HG02970 (cell line): ENCODE results near the gene P4HTM.

Source experiments
- ATAC-seq: cut with Tn5 transposase; IDR thresholded peaks from one replicate; pipeline ENCODE4 v1.9.1; 2021; ENCODE audit warnings: mild to moderate bottlenecking, moderate library complexity, moderate number of reproducible peaks; ENCODE audit not compliant: unreplicated experiment, low FRiP score

P4HTM gene

DNA sequence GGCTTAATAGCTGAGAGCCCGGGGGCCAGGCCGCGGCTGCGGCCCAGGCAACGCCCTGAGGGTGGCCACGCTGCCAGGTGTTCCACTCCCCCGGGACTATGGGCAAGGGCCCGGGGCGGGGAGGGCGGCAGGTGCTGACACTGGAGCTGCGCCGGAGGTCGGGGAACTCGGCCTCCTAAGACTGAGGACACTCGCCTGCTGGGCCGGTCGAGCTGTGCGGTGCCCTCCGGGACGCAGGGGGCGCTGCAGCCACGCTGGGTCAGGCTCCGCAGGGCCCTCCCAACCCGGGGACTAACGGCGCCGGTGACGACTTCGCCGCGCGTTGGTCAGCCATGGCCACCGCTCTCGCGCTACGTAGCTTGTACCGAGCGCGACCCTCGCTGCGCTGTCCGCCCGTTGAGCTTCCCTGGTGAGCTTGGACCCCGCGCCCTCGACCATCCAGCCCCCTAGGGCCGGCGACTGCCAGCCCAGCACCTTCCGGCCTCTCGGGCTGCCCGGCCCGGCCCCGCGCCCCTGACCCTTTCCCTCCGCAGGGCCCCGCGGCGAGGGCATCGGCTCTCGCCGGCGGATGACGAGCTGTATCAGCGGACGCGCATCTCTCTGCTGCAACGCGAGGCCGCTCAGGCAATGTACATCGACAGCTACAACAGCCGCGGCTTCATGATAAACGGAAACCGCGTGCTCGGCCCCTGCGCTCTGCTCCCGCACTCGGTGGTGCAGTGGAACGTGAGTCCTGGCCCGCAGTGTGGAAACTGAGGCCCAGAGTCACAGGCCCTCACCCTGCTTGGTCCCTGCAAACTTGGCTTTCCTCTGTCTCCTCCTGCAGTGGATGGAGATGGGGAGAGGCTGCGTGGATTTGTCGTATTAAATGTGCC lies 32.0 kb downstream of the P4HTM start, which contains the start of gene NDUFAF3:
NDUFAF3 (plus strand) TSS at position 309 of the 875 bp plus-strand sequence; CDS start at position 333, 24 bp downstream.
- peak; percentile 54 for ATAC-seq

DNA sequence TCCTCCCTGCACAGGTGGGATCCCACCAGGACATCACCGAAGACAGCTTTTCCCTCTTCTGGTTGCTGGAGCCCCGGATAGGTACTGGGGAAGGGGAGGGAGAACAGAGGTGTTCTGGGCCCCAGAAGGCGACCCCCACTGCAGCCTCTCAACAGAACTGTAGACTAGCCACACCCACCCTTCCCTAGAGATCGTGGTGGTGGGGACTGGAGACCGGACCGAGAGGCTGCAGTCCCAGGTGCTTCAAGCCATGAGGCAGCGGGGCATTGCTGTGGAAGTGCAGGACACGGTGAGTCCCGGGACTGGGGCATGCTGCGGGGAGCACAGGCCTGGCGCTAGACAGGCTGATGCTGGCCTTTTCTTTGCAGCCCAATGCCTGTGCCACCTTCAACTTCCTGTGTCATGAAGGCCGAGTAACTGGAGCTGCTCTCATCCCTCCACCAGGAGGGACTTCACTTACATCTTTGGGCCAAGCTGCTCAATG lies 32.7 kb downstream of the P4HTM start:
- no peak for ATAC-seq

DNA sequence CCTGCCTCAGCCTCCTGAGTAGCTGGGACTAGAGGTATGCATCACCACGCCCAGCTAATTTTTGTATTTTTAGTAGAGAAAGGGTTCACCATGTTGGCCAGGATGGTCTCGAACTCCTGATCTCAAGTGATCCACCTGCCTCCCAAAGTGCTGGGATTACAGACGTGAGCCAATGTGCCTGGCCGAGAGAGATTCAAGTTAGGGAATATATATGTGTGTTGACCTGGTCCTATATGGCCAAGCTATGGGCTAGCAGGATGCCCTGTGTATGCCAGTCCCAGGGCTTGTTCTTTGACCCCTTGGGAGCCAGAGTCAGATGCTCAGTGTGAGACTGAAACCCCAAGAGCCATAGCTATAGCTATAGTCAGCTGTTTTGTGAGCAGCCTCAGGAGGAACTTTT lies 33.7 kb downstream of the P4HTM start:
- ATAC-seq = no peak

DNA sequence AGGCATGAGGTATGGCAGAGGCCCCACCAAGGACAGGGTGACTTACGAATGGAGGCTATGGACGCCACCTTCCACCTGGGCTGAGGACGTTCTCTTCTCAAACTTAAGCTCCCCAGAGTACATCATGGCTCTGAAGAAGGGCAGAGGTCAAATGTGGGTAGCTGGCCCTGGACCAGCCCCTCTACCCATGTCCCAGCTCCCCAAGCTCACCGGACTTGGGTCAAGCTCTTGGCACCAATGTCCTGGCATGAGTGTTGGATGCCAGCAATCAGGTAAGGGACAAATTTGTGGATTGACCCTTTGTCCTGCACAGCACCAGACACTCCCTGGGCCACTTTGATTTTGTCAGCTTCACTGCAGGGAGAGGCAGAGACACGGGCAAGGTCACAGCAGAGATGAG lies 34.4 kb downstream of the P4HTM start:
- no peak for ATAC-seq

DNA sequence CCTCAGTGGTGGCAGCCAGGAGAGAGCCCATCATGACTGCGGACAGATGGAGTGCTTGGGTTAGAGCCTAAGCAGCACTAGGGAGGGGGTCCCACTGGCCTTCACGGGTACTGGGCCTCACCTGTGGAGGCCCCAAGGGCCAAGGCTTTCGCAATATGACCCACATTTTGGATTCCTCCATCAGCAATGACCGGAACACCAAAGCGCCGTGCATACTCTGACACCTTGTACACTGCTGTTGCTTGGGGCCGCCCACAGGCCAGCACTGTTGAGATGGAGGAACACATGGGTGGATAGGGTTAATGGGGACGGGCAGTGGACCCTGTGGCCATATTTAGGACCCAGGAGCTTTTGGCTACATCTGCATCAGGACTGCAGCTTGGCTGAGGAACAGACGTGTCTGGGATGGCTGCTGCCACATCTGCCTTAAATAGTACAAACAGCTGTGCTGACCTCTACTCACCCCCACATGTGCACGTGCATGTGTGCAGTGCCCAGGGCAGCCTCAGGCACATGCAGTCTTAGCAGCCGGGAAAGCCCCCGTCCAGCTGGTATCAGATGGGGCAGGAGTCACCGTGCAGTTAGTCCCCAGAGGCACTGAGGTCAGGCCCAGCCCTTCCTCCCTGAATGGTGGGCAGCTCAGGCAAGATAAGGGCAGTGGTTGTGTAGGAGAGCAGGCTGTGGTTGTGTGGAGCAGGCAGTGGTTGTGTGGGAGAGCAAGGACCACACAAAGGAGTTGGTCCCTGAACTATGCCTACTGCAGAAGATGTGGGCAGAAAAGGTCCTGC lies 35.2 kb downstream of the P4HTM start:
- no peak for ATAC-seq

DNA sequence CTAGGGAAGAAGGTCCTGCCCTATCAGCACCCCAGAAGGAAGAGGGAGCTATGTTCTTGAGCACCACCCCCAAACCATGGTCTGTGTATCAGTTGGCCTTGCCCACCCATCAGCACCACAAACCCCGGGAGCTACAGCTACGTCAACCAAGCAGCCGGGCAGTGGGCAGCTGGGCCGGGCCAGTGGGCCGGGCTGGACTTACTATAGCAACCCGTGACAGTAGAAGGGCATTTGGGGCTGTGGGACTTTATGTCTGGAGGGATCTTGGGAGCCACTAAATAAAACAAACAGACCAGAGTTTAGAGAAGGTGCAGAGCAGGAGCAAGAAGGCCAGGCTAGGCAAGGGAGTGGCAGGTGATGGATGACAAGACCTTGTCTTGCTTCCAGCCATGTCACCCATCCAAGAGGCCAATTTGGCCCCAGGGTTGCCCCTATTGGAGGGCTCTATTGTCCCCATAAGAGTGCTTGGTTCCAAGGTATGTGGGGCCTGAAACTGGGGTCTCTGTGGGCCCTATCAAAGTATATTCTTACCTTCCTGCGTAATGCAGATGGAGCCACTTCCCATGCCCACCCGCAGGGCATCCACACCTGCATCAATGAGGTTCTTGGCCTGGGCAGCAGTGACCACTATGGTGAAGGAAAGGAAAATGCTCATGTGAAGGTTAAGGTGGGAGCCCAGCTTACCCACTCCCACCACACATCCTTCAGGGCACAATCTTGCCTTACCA lies 35.9 kb downstream of the P4HTM start:
- ATAC-seq = no peak

DNA sequence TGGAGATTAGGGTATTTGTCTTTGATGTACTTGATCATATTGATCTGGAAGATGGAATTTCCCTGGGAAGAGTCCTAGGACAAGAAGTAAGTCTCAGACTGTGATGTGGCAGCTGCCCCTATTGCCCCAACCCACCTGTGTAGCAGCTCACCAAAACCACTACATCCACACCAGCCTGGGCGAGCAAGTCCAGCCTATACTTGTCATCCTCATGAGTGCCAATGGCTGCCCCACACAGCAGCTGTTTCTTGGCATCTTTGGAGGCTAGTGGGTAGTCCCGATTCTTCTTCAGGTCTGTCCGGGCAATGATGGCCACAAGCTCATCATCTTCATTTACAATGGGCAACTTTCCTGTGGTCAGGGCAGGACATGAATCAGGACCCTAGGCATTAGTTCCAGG lies 36.5 kb downstream of the P4HTM start:
- no peak for ATAC-seq

DNA sequence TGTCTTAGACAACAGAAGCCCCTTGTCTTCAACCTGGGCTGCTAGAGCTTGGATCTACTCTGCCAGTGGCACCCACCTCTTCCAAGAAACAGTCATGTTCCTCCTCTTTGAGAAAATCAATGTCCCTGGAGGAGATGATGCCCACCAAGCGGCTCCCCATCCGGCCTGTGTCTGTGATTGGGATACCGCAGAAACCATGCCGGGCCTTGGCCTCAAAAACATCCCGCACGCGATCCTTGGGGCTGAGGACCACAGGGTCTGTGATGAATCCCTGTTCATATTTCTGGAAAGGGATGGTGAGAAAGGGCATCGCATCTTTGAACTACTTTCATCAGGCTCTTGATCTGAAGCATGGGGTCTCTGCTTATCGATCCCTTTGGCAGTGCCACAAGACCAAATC lies 37.6 kb downstream of the P4HTM start:
- ATAC-seq = no peak

DNA sequence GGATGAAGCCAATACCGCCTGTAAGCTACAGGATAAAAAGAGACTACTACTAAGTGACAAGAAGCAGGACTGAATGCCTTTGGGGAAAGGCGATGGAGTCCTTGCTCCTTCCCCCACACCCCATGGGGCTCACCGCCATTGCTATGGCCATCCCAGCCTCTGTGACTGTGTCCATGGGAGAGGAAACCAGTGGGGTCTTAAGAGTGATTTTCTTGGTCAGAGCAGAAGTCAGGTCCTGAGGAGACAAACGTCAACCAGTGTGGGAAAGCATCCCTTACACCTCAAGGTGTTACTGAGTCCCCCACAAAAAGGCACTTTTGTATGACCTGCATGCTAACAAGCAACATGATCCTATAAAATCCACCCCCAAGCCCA lies 38.2 kb downstream of the P4HTM start:
- ATAC-seq = no peak

DNA sequence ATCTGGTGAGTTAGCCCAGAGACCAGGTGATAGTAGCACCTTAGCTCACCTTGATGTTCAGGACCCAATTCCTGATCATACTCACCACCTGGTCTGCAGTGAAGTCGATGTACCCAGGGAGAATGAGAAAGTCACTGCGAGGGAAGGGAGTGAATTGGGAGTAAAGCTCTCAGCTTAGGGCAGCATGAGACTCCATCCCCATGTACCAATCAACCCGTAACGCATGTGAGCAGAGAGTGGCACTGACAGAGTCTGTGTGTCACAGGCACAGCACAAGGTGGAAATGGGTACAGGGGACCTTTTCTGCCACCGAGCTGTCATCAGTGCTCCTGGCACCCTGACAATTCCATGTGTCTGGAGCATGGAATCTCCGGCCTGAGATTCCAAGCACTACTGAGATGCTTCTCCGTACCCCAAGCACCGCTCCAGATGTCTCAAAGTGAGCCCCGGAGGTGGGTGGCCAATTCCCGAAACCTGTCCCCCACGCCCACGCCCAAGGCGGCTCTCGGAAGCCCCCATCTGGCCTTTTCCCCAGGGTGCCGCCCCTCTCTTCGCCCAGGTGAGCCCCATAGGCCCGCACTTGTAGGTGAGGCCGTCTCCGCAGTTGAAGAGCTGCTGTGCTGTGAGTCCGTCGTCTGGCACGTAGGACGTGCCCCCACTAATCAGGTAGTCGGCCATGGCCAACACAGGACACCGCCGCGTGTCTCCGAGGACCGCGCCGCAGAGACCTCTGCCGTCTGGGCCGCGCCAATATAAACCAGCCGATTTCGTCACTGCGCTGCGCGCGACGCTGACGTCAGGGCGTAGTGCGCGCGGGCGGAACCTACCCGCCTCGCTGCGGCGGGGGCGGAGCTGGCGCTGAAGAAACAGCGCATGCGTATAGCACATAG lies 38.9 kb downstream of the P4HTM start, which contains the start of gene IMPDH2:
IMPDH2 (minus strand) TSS at position 726 of the 890 bp plus-strand sequence; CDS start at position 678, 48 bp downstream.
- peak; percentile 92 for ATAC-seq

DNA sequence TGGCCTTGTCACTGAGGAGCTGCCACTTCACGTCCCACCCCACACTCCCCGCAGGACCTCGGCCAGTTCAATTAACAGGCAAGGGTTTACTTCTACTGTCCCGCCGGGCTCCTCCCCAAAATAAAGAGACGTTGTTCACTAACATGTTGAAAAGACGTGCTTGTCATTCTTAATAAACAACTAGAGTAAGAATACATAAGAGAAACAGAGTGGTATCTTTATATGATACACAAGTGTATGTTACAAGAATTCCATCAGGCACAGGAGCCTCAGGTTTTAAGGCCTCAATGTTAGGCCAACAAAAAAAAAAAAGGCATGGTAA lies 39.5 kb downstream of the P4HTM start:
- ATAC-seq = no peak

DNA sequence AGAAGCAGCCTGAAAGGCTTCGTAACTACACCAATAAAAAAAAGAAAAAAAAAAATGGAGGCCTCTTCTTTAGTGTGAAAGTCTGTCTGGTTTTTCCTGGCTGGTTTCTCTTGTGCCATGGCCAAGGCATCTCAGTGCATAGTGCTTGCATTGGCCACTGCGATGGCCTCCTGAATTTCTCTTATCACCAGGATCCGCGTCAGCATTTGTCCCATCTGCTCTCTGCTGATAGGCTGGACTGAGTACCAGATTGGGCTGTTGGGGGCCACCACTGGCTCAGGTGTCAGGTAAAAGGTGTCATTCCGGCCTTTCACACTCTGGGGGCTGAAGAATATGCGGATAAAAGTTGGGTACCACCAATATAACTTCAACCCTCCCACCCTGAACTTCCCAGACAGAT lies 40.3 kb downstream of the P4HTM start:
- no peak for ATAC-seq

DNA sequence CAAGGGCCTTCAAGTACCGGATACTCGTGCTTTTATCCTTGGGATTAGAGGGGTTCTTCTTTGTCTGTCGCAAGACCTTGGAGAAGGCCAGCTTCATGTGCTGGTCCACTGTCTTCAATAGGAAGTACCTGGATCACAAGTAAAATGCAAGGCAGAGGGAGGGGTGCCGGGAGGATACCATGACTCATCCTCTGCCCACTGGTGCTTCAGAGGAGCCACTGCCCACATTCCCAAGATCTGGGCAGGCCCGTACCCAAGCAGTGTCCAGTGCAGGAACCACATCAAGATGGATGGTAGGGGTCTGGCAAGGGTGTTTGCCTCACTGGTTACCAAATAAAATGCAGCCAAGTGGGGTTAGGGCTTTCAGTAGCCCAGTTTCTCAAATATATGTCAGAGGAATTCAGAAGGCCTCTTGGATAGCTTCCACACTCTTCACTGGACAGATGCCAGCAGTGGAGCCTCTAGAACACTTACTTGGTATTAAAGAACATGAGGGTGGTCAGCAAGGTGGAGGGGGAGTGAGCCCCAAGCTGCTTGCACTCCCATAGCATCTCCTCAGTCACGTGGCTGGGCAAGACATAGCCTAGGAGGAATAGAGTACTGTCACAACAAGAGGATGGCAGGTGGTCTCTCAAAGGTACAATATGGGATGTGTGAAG lies 42.7 kb downstream of the P4HTM start:
- no peak for ATAC-seq

DNA sequence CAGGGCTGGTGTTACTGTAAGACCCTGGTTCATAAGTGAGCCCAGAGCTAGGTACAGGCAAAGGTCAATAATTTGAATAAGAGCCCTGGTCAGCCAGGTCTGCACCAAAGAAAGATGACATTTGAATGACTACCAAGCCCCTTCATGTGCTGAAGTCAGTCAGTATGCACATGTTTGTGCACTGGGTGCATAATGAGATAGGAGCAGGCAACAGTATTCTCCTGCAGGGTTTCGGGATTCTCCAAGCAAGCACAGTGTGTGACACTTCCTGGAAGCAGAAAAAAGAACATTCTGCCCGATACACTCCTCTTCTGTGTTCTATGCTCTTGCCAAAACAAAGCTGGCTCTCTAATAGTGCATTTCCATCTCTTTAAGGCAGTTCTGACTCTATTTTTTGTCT lies 44.6 kb downstream of the P4HTM start:
- ATAC-seq = no peak

DNA sequence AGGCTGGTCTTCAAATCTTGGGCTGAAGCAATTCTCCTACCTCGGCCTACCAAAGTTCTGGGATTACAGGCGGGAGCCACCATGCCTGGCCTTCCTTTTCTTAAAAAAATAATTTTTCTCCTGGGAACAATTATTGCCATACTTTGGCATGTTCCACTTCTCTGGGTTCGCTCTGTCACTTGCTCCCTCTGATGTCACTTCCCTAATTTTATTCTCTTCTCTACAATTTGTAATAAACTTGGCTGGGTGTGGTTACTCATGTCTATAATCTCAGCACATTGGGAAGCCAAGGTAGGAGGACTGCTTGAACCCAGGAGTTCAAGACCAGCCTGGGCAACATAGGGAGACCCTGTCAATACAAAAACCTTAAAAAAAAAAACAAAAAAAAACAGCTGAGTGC lies 45.2 kb downstream of the P4HTM start:
- ATAC-seq = no peak

DNA sequence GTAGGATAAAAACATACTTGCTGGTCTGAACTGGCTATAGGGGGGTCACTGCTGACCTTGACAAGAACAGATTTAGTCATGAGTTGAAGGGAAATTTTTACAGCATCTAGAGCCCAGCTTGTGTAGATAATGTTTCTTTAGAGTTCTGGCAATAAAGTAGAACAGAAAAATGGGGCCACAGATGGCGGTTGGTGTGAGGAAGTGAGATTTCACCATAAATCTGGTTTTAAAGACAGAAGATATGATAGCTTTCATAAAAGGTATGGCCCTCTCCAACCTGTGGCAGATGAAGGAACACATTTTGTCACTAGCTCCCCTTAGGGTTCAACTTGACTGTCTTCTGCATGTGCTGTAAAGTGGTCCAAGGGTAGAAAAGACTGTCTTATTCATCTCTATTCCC lies 63.5 kb downstream of the P4HTM start:
- ATAC-seq = no peak

DNA sequence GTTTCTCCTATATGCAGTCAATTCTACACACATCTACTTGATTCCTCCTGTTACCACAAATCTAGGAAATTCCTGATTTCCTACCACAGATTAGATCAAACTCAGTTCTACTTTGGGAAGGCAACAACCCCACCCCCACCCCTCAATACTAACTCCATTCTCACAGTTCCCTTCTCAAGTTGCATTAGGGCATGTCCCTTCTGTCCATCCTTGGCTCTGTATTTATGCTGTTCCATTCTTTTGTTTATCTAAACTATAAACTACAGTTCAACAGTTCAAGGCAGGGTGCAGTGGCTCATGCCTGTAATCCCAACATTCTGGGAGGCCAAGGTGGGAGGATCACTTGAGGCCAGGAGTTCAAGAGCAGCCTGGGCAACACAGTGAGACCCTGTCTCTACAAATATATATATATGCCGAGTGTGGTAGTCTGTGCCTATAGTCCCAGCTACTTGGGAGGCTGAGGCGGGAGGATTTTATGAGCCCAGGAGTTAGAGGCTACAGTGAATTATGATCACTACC lies 64.4 kb downstream of the P4HTM start:
- ATAC-seq = no peak
